Measurements from ENCODE around the gene HDAC5.

HDAC5 gene

DNA sequence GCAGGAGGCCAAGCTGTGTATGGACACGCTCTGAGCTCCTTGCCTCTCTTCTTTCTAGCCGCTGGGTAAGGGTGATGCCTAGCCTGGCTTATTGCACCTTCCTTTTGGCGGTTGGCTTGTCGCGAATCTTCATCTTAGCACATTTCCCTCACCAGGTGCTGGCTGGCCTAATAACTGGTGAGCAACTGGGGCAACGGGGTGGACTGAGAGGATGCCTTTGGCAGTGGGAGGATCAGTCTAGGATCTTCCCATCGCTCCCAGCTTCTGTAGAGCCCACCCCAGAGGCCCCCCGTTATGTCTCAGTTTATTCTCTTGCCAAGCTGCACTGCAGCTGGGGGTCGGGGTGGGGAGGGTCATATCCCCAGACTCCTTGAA is 48.5 kb downstream of the HDAC5 start:
- over 99% methylated on average over 8 of the region's 9 CpGs for WGBS
- Histone ChIP-seq H3K4me1 (ENCODE audit: control insufficient read depth, insufficient read depth, low read depth, low read length) (peaks cover 5% of the 10 kb centered on the region), H3K23ac (ENCODE audit: low read length in 2 of 2) (no peak overlapping the region), H2BK15ac (ENCODE audit: low read depth, poor library complexity, severe bottlenecking) (no peak overlapping the region), H3K18ac (ENCODE audit: low read depth in 1 of 2, low read length in 2 of 2) (no peak overlapping the region), H3K36me3 (ENCODE audit: control insufficient read depth in 1 of 2, insufficient read depth in 2 of 2, low read depth in 1 of 2, low read length in 2 of 2) (peaks cover 60 to 61% of the 10 kb centered on the region in 2 experiments), H3K4ac (ENCODE audit: low read depth in 1 of 2, low read length in 2 of 2) (no peak overlapping the region), H3K27ac (ENCODE audit: low read length, poor library complexity, severe bottlenecking) (no peak overlapping the region), H3K4me2 (ENCODE audit: low read length, poor library complexity, severe bottlenecking) (no peak overlapping the region), H3K14ac (ENCODE audit: low read length in 2 of 2) (no peak overlapping the region), H3K9me3 (ENCODE audit: control insufficient read depth, low read length) (no peaks in the 10 kb centered on the region), H3K4me3 (ENCODE audit: insufficient read depth in 1 of 2, low read depth in 1 of 2, low read length in 2 of 2) (no peak overlapping the region), H3K9ac (ENCODE audit: low read length) (peak overlapping the region; percentile 31), H2BK12ac (ENCODE audit: low read length in 2 of 2) (peak overlapping the region in 1 of 2 experiments; percentile 21), H3K79me1 (replicated peaks; ENCODE audit: low read length, poor library complexity, severe bottlenecking) (peaks cover 27% of the 10 kb centered on the region), H2AK5ac (ENCODE audit: low read length, severe bottlenecking) (no peak overlapping the region), H2BK120ac (ENCODE audit: low read depth, low read length) (no peak overlapping the region), H4K91ac (ENCODE audit: low read length) (no peak overlapping the region), H3K27me3 (ENCODE audit: control insufficient read depth in 1 of 2, insufficient read depth in 1 of 2, low read length in 2 of 2) (no peaks in the 10 kb centered on the region), H2AFZ (ENCODE audit: low read depth, low read length) (no peak overlapping the region), H2BK5ac (ENCODE audit: low read depth, low read length, poor library complexity, severe bottlenecking) (no peak overlapping the region), H4K8ac (ENCODE audit: low read length) (no peak overlapping the region)
- DNase-seq: no peak

DNA sequence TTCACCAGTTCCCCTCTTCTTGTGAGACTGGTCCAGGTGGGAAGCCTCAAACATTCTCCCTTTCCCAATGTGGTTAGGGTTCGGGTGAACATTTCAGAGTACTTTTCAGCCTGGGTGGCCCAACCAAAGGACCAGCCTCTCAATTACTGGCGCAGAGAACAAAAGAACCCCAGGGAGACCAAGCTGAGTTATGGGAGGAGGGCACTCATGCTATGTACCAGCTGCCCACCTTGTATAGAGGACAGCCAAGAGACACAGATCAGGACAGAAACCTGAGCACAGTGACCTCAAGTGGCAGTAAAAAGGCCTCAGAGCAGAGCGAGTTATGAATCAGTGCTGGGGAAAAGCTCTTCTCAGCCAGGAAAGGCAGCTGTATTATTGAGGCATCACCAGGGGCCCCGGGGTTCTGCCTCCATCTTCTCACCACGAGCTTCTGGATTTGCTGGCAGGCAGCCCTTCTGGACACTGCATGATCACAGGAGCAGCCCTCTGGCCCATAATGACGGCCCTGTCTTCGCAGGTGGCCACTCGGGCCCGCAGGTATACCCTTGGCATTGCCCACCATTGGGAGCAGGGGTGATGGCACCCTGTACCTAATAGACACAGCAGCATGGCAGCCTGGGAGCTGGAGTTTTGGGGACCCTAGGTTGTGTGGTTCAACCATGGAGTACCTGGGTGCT is 49.1 kb downstream of the HDAC5 start:
- no peak overlapping the region for H4K91ac ChIP-seq (ENCODE audit: low read length)
- H4K8ac ChIP-seq (ENCODE audit: low read length): no peak overlapping the region
- no peak overlapping the region for H3K4me2 ChIP-seq (ENCODE audit: low read length, poor library complexity, severe bottlenecking)
- DNase-seq: no peak
- WGBS: 96% methylated on average over 9 of the region's 9 CpGs
- no peak overlapping the region for H2AFZ ChIP-seq (ENCODE audit: low read depth, low read length)
- H2BK15ac ChIP-seq (ENCODE audit: low read depth, poor library complexity, severe bottlenecking): no peak overlapping the region
- H3K27ac ChIP-seq (ENCODE audit: low read length, poor library complexity, severe bottlenecking): no peak overlapping the region
- H3K27me3 ChIP-seq (ENCODE audit: control insufficient read depth in 1 of 2, insufficient read depth in 1 of 2, low read length in 2 of 2): no peaks in the 10 kb centered on the region
- peaks cover 6% of the 10 kb centered on the region for H3K4me1 ChIP-seq (ENCODE audit: control insufficient read depth, insufficient read depth, low read depth, low read length)
- H2AK5ac ChIP-seq (ENCODE audit: low read length, severe bottlenecking): no peak overlapping the region
- H2BK5ac ChIP-seq (ENCODE audit: low read depth, low read length, poor library complexity, severe bottlenecking): no peak overlapping the region
- H3K9ac ChIP-seq (ENCODE audit: low read length): peak overlapping the region; percentile 31
- H3K4ac ChIP-seq (ENCODE audit: low read depth in 1 of 2, low read length in 2 of 2): no peak overlapping the region
- peaks cover 27% of the 10 kb centered on the region for H3K79me1 ChIP-seq (replicated peaks; ENCODE audit: low read length, poor library complexity, severe bottlenecking)
- peaks cover 57% of the 10 kb centered on the region in 2 experiments for H3K36me3 ChIP-seq (ENCODE audit: control insufficient read depth in 1 of 2, insufficient read depth in 2 of 2, low read depth in 1 of 2, low read length in 2 of 2)
- H3K18ac ChIP-seq (ENCODE audit: low read depth in 1 of 2, low read length in 2 of 2): no peak overlapping the region
- no peak overlapping the region for H3K23ac ChIP-seq (ENCODE audit: low read length in 2 of 2)
- H2BK120ac ChIP-seq (ENCODE audit: low read depth, low read length): no peak overlapping the region
- no peaks in the 10 kb centered on the region for H3K9me3 ChIP-seq (ENCODE audit: control insufficient read depth, low read length)
- H3K4me3 ChIP-seq (ENCODE audit: insufficient read depth in 1 of 2, low read depth in 1 of 2, low read length in 2 of 2): no peak overlapping the region
- H2BK12ac ChIP-seq (ENCODE audit: low read length in 2 of 2): peak overlapping the region in 1 of 2 experiments; percentile 21
- H3K14ac ChIP-seq (ENCODE audit: low read length in 2 of 2): no peak overlapping the region

DNA sequence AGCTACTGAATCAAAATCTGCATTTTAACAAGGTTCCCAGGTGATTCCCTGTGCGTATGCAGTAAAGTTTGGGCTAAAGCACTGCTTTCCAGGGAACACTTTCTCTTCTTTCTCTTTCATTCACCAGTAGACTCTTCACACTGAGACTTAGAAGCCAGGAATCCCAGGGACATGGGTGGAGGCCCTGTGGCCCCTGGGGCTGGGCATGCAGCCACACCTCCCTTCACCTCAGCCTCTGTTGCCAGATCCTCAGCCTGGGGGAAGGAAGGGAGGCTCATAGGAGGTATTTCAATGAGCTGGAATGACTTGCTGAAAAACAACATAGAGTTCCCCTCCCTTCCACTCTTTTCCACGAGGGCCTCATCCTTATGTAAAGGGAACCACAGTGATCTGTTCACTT is 51.7 kb downstream of the HDAC5 start:
- Histone ChIP-seq H3K36me3 (ENCODE audit: control insufficient read depth in 1 of 2, insufficient read depth in 2 of 2, low read depth in 1 of 2, low read length in 2 of 2) (peaks cover 33% of the 10 kb centered on the region in 2 experiments), H3K23ac (ENCODE audit: low read length in 2 of 2) (peak overlapping the region in 1 of 2 experiments; percentile 73), H3K9me3 (ENCODE audit: control insufficient read depth, low read length) (no peaks in the 10 kb centered on the region), H3K4me3 (ENCODE audit: insufficient read depth in 1 of 2, low read depth in 1 of 2, low read length in 2 of 2) (peak overlapping the region in 1 of 2 experiments; percentile 91), H2BK15ac (ENCODE audit: low read depth, poor library complexity, severe bottlenecking) (no peak overlapping the region), H3K4me1 (ENCODE audit: control insufficient read depth, insufficient read depth, low read depth, low read length) (peaks cover 7% of the 10 kb centered on the region), H3K79me1 (replicated peaks; ENCODE audit: low read length, poor library complexity, severe bottlenecking) (peaks cover 27% of the 10 kb centered on the region), H2BK5ac (ENCODE audit: low read depth, low read length, poor library complexity, severe bottlenecking) (no peak overlapping the region), H3K27me3 (ENCODE audit: control insufficient read depth in 1 of 2, insufficient read depth in 1 of 2, low read length in 2 of 2) (no peaks in the 10 kb centered on the region), H4K8ac (ENCODE audit: low read length) (no peak overlapping the region), H3K27ac (ENCODE audit: low read length, poor library complexity, severe bottlenecking) (peak overlapping the region; percentile 24), H3K4me2 (ENCODE audit: low read length, poor library complexity, severe bottlenecking) (peak overlapping the region; percentile 54), H2BK120ac (ENCODE audit: low read depth, low read length) (no peak overlapping the region), H3K18ac (ENCODE audit: low read depth in 1 of 2, low read length in 2 of 2) (peak overlapping the region in 1 of 2 experiments; percentile 25), H3K9ac (ENCODE audit: low read length) (peak overlapping the region; percentile 93), H2AFZ (ENCODE audit: low read depth, low read length) (no peak overlapping the region), H3K4ac (ENCODE audit: low read depth in 1 of 2, low read length in 2 of 2) (peak overlapping the region in 1 of 2 experiments; percentile 13), H2BK12ac (ENCODE audit: low read length in 2 of 2) (peak overlapping the region in 1 of 2 experiments; percentile 22), H4K91ac (ENCODE audit: low read length) (no peak overlapping the region), H3K14ac (ENCODE audit: low read length in 2 of 2) (peak overlapping the region in 1 of 2 experiments; percentile 81), H2AK5ac (ENCODE audit: low read length, severe bottlenecking) (peak overlapping the region; percentile 12)
- WGBS: 53% methylated on average over 2 of the region's 2 CpGs
- DNase-seq: peak; percentile 36

DNA sequence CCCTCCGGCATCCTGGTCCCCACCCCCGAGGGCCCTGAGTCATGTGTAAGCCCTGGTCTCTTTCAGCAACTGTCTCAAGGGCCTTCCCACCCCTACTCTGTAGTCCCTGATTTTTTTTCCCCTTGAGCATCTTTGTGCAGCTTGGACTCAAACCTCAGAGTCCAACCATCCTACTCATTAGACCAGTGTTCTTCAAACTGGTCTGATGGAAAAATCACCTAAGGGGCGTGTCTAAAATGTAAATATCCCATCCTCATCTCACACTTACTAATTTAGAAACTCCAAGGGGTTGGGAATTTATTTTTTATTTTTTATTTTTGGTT is 52.3 kb downstream of the HDAC5 start:
- H3K9me3 ChIP-seq (ENCODE audit: control insufficient read depth, low read length): no peaks in the 10 kb centered on the region
- H3K4ac ChIP-seq (ENCODE audit: low read depth in 1 of 2, low read length in 2 of 2): peak overlapping the region; percentile 11 to 79
- peak overlapping the region; percentile 72 for H2AK5ac ChIP-seq (ENCODE audit: low read length, severe bottlenecking)
- peak overlapping the region; percentile 93 for H3K9ac ChIP-seq (ENCODE audit: low read length)
- peaks cover 27% of the 10 kb centered on the region for H3K79me1 ChIP-seq (replicated peaks; ENCODE audit: low read length, poor library complexity, severe bottlenecking)
- no peak overlapping the region for H3K23ac ChIP-seq (ENCODE audit: low read length in 2 of 2)
- H3K4me3 ChIP-seq (ENCODE audit: insufficient read depth in 1 of 2, low read depth in 1 of 2, low read length in 2 of 2): peak overlapping the region; percentile 77 to 91
- H2BK5ac ChIP-seq (ENCODE audit: low read depth, low read length, poor library complexity, severe bottlenecking): no peak overlapping the region
- peak overlapping the region; percentile 85 for H4K91ac ChIP-seq (ENCODE audit: low read length)
- H3K27me3 ChIP-seq (ENCODE audit: control insufficient read depth in 1 of 2, insufficient read depth in 1 of 2, low read length in 2 of 2): no peaks in the 10 kb centered on the region
- WGBS: 3% methylated on average over 2 of the region's 3 CpGs
- peak overlapping the region; percentile 54 for H3K4me2 ChIP-seq (ENCODE audit: low read length, poor library complexity, severe bottlenecking)
- peaks cover 27 to 28% of the 10 kb centered on the region in 2 experiments for H3K36me3 ChIP-seq (ENCODE audit: control insufficient read depth in 1 of 2, insufficient read depth in 2 of 2, low read depth in 1 of 2, low read length in 2 of 2)
- H3K27ac ChIP-seq (ENCODE audit: low read length, poor library complexity, severe bottlenecking): peak overlapping the region; percentile 97
- H3K14ac ChIP-seq (ENCODE audit: low read length in 2 of 2): peak overlapping the region in 1 of 2 experiments; percentile 38
- H2AFZ ChIP-seq (ENCODE audit: low read depth, low read length): no peak overlapping the region
- peak; percentile 96 for DNase-seq
- peak overlapping the region; percentile 96 for H4K8ac ChIP-seq (ENCODE audit: low read length)
- peak overlapping the region; percentile 78 for H2BK120ac ChIP-seq (ENCODE audit: low read depth, low read length)
- peak overlapping the region; percentile 94 to 99 for H3K18ac ChIP-seq (ENCODE audit: low read depth in 1 of 2, low read length in 2 of 2)
- H2BK12ac ChIP-seq (ENCODE audit: low read length in 2 of 2): peak overlapping the region; percentile 12
- peaks cover 7% of the 10 kb centered on the region for H3K4me1 ChIP-seq (ENCODE audit: control insufficient read depth, insufficient read depth, low read depth, low read length)
- H2BK15ac ChIP-seq (ENCODE audit: low read depth, poor library complexity, severe bottlenecking): peak overlapping the region; percentile 75

All from mesenchymal stem cell (in vitro differentiated cells and primary cell).